ENCODE data around the gene BTBD1. TPM values are rescaled to one million over a fixed set of nuclear protein-coding genes. Genes with fewer than 3 reads are reported as not detected.
"Not testable (repeated sequence)": the region's sequence is repeated elsewhere in the genome, so short reads cannot be mapped to it uniquely, and the experiment has no call there.

BTBD1 gene
- total RNA-seq, 6 donors from 2014 or later = 39.4 to 84.2 (median 57.4) TPM

DNA sequence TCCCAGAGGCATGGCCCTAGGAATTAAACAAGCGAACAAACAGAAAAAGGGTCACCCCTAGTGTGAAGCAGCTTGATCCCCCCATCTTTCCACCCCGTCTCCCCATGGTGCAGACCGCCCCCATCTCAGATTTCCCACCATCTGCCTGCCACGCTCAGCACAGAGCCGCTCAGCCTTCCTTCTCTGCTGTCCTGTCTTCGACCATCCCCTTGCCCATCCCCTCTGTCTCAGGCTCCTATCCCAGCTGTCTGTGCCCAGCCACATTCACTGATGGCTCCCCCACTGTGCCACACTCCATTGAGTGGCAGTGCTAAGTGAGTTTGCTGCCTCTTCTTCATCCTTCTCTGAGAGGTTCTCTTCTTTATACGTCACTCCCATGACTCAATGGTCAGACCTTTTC, 11.7 kb upstream of the BTBD1 start:
- H3K9me3 ChIP-seq = peaks cover 0 to 4% (median under 1%) of the 10 kb centered on the region in 4 donors
- no peaks in the 10 kb centered on the region for H3K27me3 ChIP-seq
- H3K36me3 ChIP-seq = no peaks in the 10 kb centered on the region
- no peak for ATAC-seq (ENCODE audit: low FRiP score in 2 of 2)
- DNase-seq = no peak
- no peak overlapping the region for H3K27ac ChIP-seq
- WGBS, 2 donors = 74 to 77% methylated on average over 7 of the region's 7 CpGs
- H3K4me3 ChIP-seq = no peak overlapping the region
- H3K4me1 ChIP-seq = no peaks in the 10 kb centered on the region
- no peak for TF ChIP-seq POLR2AphosphoS5 (IDR thresholded peaks at IDR 0.05)
- TF ChIP-seq EP300 (IDR thresholded peaks at IDR 0.05) = no peak
- TF ChIP-seq, protein P1, sequence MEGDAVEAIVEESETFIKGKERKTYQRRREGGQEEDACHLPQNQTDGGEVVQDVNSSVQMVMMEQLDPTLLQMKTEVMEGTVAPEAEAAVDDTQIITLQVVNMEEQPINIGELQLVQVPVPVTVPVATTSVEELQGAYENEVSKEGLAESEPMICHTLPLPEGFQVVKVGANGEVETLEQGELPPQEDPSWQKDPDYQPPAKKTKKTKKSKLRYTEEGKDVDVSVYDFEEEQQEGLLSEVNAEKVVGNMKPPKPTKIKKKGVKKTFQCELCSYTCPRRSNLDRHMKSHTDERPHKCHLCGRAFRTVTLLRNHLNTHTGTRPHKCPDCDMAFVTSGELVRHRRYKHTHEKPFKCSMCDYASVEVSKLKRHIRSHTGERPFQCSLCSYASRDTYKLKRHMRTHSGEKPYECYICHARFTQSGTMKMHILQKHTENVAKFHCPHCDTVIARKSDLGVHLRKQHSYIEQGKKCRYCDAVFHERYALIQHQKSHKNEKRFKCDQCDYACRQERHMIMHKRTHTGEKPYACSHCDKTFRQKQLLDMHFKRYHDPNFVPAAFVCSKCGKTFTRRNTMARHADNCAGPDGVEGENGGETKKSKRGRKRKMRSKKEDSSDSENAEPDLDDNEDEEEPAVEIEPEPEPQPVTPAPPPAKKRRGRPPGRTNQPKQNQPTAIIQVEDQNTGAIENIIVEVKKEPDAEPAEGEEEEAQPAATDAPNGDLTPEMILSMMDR (IDR thresholded peaks at IDR 0.05) = no peak
- no peak for TF ChIP-seq POLR2A (IDR thresholded peaks at IDR 0.05)

DNA sequence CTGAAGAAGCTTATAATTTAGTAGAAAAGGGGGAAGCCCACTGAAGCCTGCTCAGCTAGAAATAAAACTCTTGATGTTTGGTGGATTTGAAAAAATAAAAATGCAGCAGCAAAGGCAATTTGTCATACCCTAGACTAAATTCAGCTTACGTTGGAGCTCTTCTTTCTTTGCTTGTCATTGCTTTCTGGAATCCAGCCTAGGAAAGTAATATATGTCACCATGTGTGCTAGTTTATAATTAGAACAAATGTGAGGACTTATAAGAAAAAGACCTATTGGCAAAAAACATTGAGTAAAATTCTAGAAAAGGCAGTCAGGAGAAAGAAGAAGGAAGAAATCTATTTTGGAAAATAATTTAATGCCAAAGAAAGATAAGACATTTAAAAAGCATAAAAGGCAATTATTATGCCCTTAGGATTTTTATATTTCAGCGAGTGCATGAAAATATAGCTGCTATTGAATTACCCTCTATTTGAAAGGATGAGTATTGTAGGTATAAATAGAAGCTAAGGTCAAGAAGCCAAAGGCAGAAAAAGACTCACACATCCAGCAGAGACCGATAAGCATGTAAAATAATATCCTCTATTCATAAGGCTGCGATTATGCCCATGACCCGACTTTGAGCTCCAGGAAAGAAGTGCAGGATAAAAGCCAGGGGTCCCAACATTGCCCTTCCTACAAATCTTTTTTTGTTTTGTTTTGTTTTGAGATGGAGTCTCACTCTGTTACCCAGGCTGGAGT, 10.6 kb upstream of the BTBD1 start:
- TF ChIP-seq POLR2AphosphoS5 (IDR thresholded peaks at IDR 0.05) (no peak), POLR2A (IDR thresholded peaks at IDR 0.05) (no peak)
- TF ChIP-seq, protein P1 (IDR thresholded peaks at IDR 0.05) = no peak
- ATAC-seq (ENCODE audit: low FRiP score in 2 of 2) (no peak), DNase-seq (no peak)
- 58 to 63% methylated on average over 5 of the region's 5 CpGs for WGBS, 2 donors
- H3K4me1 ChIP-seq = no peaks in the 10 kb centered on the region
- H3K27ac ChIP-seq = no peak overlapping the region
- peaks cover 0 to 13% (median 6%) of the 10 kb centered on the region in 4 donors for H3K9me3 ChIP-seq
- H3K36me3 ChIP-seq = no peaks in the 10 kb centered on the region
- H3K4me3 ChIP-seq = no peak overlapping the region
- no peaks in the 10 kb centered on the region for H3K27me3 ChIP-seq

DNA sequence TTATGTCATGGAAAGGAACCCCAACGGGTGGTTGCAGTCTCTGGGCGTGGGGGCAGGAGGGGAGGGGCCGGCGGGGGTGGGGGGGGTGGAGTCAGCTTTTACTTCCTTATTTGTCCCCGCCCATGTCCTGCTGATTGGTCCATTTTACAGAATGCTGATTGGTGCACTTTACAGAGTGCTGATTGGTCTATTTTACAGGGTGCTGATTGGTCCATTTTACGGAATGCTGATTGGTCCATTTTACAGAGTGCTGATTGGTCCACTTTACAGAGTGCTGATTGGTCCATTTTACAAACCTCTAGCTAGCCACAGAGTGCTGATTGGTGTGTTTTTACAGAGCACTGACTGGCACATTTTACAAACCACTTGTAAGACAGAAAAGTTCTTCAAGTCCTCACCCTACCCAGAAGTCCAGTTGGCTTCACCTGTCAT, 2.2 kb upstream of the BTBD1 start:
- H3K36me3 ChIP-seq; ATAC-seq (ENCODE audit: low FRiP score in 2 of 2); DNase-seq; H3K4me3 ChIP-seq; H3K27ac ChIP-seq; H3K27me3 ChIP-seq: not testable (repeated sequence)
- Histone ChIP-seq H3K4me1 (peaks cover 14 to 28% (median 18%) of the 10 kb centered on the region in 4 donors), H3K9me3 (peaks cover 0 to 13% (median 6%) of the 10 kb centered on the region in 4 donors)
- WGBS, 2 donors = 55 to 56% methylated on average over 6 of the region's 6 CpGs

DNA sequence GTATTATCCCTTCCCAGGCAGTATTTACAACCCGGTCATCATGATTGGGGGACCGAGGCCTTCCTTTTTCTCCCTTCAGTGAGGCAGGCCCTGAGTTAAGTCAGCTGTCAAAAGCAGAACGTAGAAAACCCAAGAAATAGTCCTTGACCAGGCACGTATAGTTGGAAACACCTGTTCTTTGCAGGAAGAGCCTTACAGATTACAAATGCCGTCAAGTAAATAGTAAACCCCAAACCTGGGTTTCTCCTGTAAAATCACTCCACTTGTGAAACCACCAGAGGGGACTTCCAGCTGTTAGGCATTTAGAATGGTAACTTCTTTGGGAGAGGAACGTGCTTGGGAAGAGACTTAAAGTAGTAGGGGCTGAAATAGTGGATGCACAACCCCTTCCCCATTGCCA, 1.0 kb upstream of the BTBD1 start:
- H3K36me3 ChIP-seq = no peaks in the 10 kb centered on the region
- H3K4me1 ChIP-seq = peaks cover 25 to 39% (median 30%) of the 10 kb centered on the region in 4 donors
- peaks cover 0 to 2% (median under 1%) of the 10 kb centered on the region in 4 donors for H3K9me3 ChIP-seq
- DNase-seq (no peak), ATAC-seq (ENCODE audit: low FRiP score in 2 of 2) (no peak)
- H3K4me3 ChIP-seq = no peak overlapping the region
- TF ChIP-seq EP300 (IDR thresholded peaks at IDR 0.05) = no peak
- no peak for TF ChIP-seq POLR2A (IDR thresholded peaks at IDR 0.05)
- no peak for TF ChIP-seq POLR2AphosphoS5 (IDR thresholded peaks at IDR 0.05)
- TF ChIP-seq, protein P1 (IDR thresholded peaks at IDR 0.05) = no peak
- WGBS, 2 donors = 89 to 92% methylated on average over 6 of the region's 6 CpGs
- peak overlapping the region; percentile 87 to 99 (median 96) for H3K27ac ChIP-seq
- H3K27me3 ChIP-seq = no peaks in the 10 kb centered on the region

DNA sequence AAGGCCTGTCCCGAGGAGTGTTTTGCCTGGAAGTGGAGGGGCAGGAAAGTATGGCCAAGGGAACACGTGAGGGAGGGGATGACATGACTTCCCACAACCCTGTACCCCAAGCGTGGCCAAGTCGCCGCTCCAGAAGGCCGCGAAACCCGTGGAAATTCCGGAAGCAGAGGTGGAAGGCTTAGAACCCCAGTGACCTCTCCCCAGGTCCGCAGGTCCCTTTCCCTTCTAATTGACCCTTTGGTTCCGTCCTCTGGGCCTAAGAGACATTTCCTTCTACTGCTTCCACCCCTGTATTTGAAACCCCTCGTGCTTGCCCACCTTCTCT, 548 bp upstream of the BTBD1 start:
- Histone ChIP-seq H3K4me1 (peaks cover 29 to 44% (median 34%) of the 10 kb centered on the region in 4 donors), H3K27ac (peak overlapping the region; percentile 87 to 99 (median 96)), H3K36me3 (no peaks in the 10 kb centered on the region), H3K27me3 (no peaks in the 10 kb centered on the region), H3K9me3 (no peaks in the 10 kb centered on the region), H3K4me3 (peak overlapping the region in 3 of 4 donors; percentile 68 to 89 (median 79))
- TF ChIP-seq, protein P1 (IDR thresholded peaks at IDR 0.05) = no peak
- TF ChIP-seq POLR2A (IDR thresholded peaks at IDR 0.05) (no peak), POLR2AphosphoS5 (IDR thresholded peaks at IDR 0.05) (no peak), EP300 (IDR thresholded peaks at IDR 0.05) (no peak)
- no peak for ATAC-seq (ENCODE audit: low FRiP score in 2 of 2)
- WGBS, 2 donors = 63 to 64% methylated on average over 11 to 12 of the region's 12 CpGs
- peak in 1 of 2 donors; percentile 66 for DNase-seq

All from upper lobe of left lung (tissue), 6 donors.